HUES6 (cell line): ENCODE results near the gene BCR.
"Not testable (repeated sequence)": the region's sequence is repeated elsewhere in the genome, so short reads cannot be mapped to it uniquely, and the experiment has no call there.

Experiments
- H3K27ac ChIP-seq: 2 replicates; pipeline ENCODE4 v1.7.0; 2013; ENCODE audit warnings: low read depth, mild to moderate bottlenecking, low read length, inconsistent platforms
- H3K27me3 ChIP-seq: 2 replicates; pipeline ENCODE4 v1.6.1; 2013; ENCODE audit warnings: low read length; ENCODE audit not compliant: control insufficient read depth, insufficient read depth
- H3K36me3 ChIP-seq: 2 replicates; pipeline ENCODE4 v1.6.1; 2013; ENCODE audit warnings: low read length; ENCODE audit not compliant: control insufficient read depth, insufficient read depth
- H3K4me1 ChIP-seq: 2 replicates; pipeline ENCODE4 v1.6.1; 2013; ENCODE audit warnings: low read length; ENCODE audit not compliant: control insufficient read depth, insufficient read depth
- H3K4me3 ChIP-seq: 2 replicates; pipeline ENCODE4 v1.5.1; 2013; ENCODE audit warnings: low read depth, low read length
- H3K9ac ChIP-seq: one replicate; pipeline ENCODE4 v1.6.1; 2013; ENCODE audit warnings: mild to moderate bottlenecking, low read length
- H3K9me3 ChIP-seq: 2 replicates; pipeline ENCODE4 v1.6.1; 2013; ENCODE audit warnings: low read depth, low read length; ENCODE audit not compliant: control insufficient read depth, insufficient read depth

Gene BCR

GRCh38 chr22:23180301-23180892 lies at the start of gene BCR:
Gene BCR (plus strand): TSS chr22:23180509. CDS start chr22:23180961, 452 bp downstream.
- H3K27me3 ChIP-seq: peaks cover 11% of the 10 kb centered on the region
- H3K27ac ChIP-seq: no peak within 1 kb of the TSS
- H3K4me1 ChIP-seq: peaks cover 49% of the 10 kb centered on the region
- peak within 1 kb of the TSS; percentile 89 for H3K9ac ChIP-seq
- H3K9me3 ChIP-seq: peaks cover 23% of the 10 kb centered on the region
- no peaks in the 10 kb centered on the region for H3K36me3 ChIP-seq
- H3K4me3 ChIP-seq: peak within 1 kb of the TSS; percentile 72

- no peaks in the 10 kb centered on the region for H3K36me3 ChIP-seq
- H3K4me3 ChIP-seq: no peak overlapping the region
- H3K9me3 ChIP-seq: no peaks in the 10 kb centered on the region
- no peak overlapping the region for H3K9ac ChIP-seq
- peaks cover 5% of the 10 kb centered on the region for H3K4me1 ChIP-seq
- no peak overlapping the region for H3K27ac ChIP-seq
- H3K27me3 ChIP-seq: no peaks in the 10 kb centered on the region; the same call in 1 of the 2 replicates
Measured at GRCh38 chr22:23130697-23131096, 49.6 kb upstream of the BCR start.

GRCh38 chr22:23131931-23132330 lies 48.4 kb upstream of the BCR start:
- H3K27ac ChIP-seq: no peak overlapping the region
- no peak overlapping the region for H3K9ac ChIP-seq
- H3K9me3 ChIP-seq: no peaks in the 10 kb centered on the region
- H3K36me3 ChIP-seq: no peaks in the 10 kb centered on the region
- H3K4me1 ChIP-seq: peaks cover 6% of the 10 kb centered on the region
- no peaks in the 10 kb centered on the region; the same call in 1 of the 2 replicates for H3K27me3 ChIP-seq
- no peak overlapping the region for H3K4me3 ChIP-seq

GRCh38 chr22:23132376-23133091 lies 47.8 kb upstream of the BCR start:
- Histone ChIP-seq H3K9me3 (no peaks in the 10 kb centered on the region), H3K27me3 (no peaks in the 10 kb centered on the region), H3K4me1 (peaks cover 9% of the 10 kb centered on the region), H3K9ac (no peak overlapping the region), H3K36me3 (no peaks in the 10 kb centered on the region), H3K27ac (no peak overlapping the region), H3K4me3 (no peak overlapping the region)

GRCh38 chr22:23133922-23134321 lies 46.4 kb upstream of the BCR start:
- no peaks in the 10 kb centered on the region for H3K36me3 ChIP-seq
- no peaks in the 10 kb centered on the region for H3K27me3 ChIP-seq
- H3K9ac ChIP-seq: no peak overlapping the region
- no peak overlapping the region for H3K27ac ChIP-seq
- no peak overlapping the region for H3K4me3 ChIP-seq
- H3K9me3 ChIP-seq: no peaks in the 10 kb centered on the region
- peaks cover 6% of the 10 kb centered on the region; the same call in 1 of the 2 replicates for H3K4me1 ChIP-seq

GRCh38 chr22:23136991-23137390 lies 43.3 kb upstream of the BCR start:
- H3K27me3 ChIP-seq, H3K9me3 ChIP-seq, H3K36me3 ChIP-seq, H3K27ac ChIP-seq, H3K9ac ChIP-seq, H3K4me3 ChIP-seq: not testable (repeated sequence)
- H3K4me1 ChIP-seq: peaks cover 11% of the 10 kb centered on the region

GRCh38 chr22:23137468-23137867 lies 42.8 kb upstream of the BCR start:
- no peaks in the 10 kb centered on the region for H3K36me3 ChIP-seq
- peaks cover 11% of the 10 kb centered on the region for H3K4me1 ChIP-seq
- no peak overlapping the region for H3K27ac ChIP-seq
- H3K9me3 ChIP-seq: no peaks in the 10 kb centered on the region
- H3K4me3 ChIP-seq: no peak overlapping the region
- H3K9ac ChIP-seq: no peak overlapping the region
- H3K27me3 ChIP-seq: no peaks in the 10 kb centered on the region

- Histone ChIP-seq H3K9me3 (no peaks in the 10 kb centered on the region), H3K27me3 (no peaks in the 10 kb centered on the region), H3K36me3 (no peaks in the 10 kb centered on the region), H3K27ac (no peak overlapping the region), H3K4me3 (no peak overlapping the region), H3K4me1 (peaks cover 11% of the 10 kb centered on the region), H3K9ac (no peak overlapping the region)
Measured at GRCh38 chr22:23137905-23138561, 42.3 kb upstream of the BCR start.

GRCh38 chr22:23138584-23139435 lies 41.5 kb upstream of the BCR start:
- Histone ChIP-seq H3K9ac (no peak overlapping the region), H3K4me3 (no peak overlapping the region), H3K9me3 (no peaks in the 10 kb centered on the region), H3K4me1 (peaks cover 15% of the 10 kb centered on the region), H3K36me3 (no peaks in the 10 kb centered on the region), H3K27ac (no peak overlapping the region), H3K27me3 (no peaks in the 10 kb centered on the region)

- no peak overlapping the region for H3K9ac ChIP-seq
- peaks cover 19% of the 10 kb centered on the region for H3K4me1 ChIP-seq
- H3K36me3 ChIP-seq: no peaks in the 10 kb centered on the region
- H3K4me3 ChIP-seq: no peak overlapping the region
- H3K9me3 ChIP-seq: no peaks in the 10 kb centered on the region
- no peaks in the 10 kb centered on the region for H3K27me3 ChIP-seq
- no peak overlapping the region for H3K27ac ChIP-seq
Measured at GRCh38 chr22:23140385-23140784, 39.9 kb upstream of the BCR start.
